SU-DHL-6 (cell line): ENCODE measurements around the gene KDSR.

Experiments used
- CTCF ChIP-seq: fragments of 200-600 bp; sonication (generic); IDR thresholded peaks from one replicate; pipeline ENCODE4 v1.5.1; 2017; ENCODE audit warnings: antibody characterized with exemption, mild to moderate bottlenecking, low read length, moderate library complexity; ENCODE audit not compliant: insufficient read depth, poor library complexity, severe bottlenecking
- EZH2phosphoT487 ChIP-seq: fragments of 200-600 bp; sonication (generic), shearing (Covaris generic); conservative IDR thresholded peaks from 2 replicates; pipeline ENCODE4 v1.6.1; 2018; ENCODE audit warnings: mild to moderate bottlenecking, antibody characterized with exemption, low read length, moderate library complexity, mixed read lengths

DNA sequence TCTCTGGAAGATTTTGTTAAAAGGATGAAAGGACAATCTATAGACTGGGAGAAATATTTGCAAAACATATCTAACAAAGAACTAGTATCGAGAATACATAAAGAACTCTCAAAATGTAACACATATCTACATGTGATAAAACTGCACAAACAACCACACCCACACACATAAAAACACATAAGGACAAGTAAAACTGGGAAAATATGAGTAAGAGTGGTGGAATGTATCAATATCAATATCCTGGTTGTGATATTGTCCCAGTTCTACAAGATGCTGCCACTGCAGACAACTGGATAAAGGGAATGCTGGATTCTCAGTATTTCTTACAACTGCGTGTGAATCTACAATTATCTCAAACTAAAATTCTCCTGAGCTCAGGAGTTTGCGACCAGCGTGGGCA, 45.9 kb upstream of the KDSR start:
- TF ChIP-seq CTCF, result no peak
- no peak for TF ChIP-seq EZH2phosphoT487
